GM19455 (cell line): ENCODE measurements around the gene PRDX1.
"Not testable (repeated sequence)": the region's sequence is repeated elsewhere in the genome, so short reads cannot be mapped to it uniquely, and the experiment has no call there.

Experiments
- ATAC-seq: cut with Tn5 transposase; IDR thresholded peaks from one replicate; pipeline ENCODE4 v1.9.1; 2021; ENCODE audit not compliant: unreplicated experiment

The PRDX1 gene

GRCh38 chr1:45507195-45507594, 14.5 kb downstream of the PRDX1 start:
- ATAC-seq = no peak

GRCh38 chr1:45503462-45504360, 18.0 kb downstream of the PRDX1 start:
- ATAC-seq = no peak

DNA sequence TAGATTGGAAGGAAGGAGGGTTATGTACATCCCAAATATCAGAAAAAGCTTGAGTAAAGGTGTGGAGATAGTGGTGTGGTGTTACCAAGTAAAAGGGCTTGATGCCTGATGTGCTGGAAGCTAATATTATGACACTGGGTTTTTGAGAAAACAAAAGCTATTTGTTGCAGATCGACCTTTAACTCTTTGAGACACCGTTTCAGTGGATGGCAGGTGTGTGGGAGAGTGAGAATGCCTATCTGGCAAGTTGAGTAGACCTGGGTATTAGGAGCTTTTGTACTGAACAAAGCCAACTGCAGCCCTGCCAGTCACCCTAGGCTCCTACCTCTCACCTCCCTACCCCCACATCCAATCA, 20.2 kb downstream of the PRDX1 start:
- no peak for ATAC-seq

DNA sequence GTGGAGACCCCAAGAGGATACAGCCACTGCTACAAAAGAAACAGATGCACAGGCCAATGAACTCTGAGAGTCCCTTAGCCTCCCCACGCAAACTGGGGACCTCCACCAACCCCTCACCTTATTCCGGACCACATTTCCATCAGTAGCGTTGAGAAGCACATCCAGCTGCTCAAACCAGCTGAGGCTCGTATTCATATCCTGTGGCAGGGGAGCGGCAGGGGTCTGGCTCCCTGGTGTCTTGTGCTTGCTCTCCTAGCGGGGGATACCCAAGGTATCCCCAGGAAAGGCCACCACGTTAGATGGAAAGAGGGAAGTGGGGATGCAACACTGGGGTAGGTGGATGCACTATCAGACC, 22.3 kb downstream of the PRDX1 start:
- no peak for ATAC-seq

- ATAC-seq = no peak
Observed at GRCh38 chr1:45498279-45498678, 23.4 kb downstream of the PRDX1 start.

GRCh38 chr1:45493116-45493697, 28.5 kb downstream of the PRDX1 start:
- ATAC-seq = no peak

- no peak for ATAC-seq
Observed at GRCh38 chr1:45492691-45493090, 29.0 kb downstream of the PRDX1 start.

DNA sequence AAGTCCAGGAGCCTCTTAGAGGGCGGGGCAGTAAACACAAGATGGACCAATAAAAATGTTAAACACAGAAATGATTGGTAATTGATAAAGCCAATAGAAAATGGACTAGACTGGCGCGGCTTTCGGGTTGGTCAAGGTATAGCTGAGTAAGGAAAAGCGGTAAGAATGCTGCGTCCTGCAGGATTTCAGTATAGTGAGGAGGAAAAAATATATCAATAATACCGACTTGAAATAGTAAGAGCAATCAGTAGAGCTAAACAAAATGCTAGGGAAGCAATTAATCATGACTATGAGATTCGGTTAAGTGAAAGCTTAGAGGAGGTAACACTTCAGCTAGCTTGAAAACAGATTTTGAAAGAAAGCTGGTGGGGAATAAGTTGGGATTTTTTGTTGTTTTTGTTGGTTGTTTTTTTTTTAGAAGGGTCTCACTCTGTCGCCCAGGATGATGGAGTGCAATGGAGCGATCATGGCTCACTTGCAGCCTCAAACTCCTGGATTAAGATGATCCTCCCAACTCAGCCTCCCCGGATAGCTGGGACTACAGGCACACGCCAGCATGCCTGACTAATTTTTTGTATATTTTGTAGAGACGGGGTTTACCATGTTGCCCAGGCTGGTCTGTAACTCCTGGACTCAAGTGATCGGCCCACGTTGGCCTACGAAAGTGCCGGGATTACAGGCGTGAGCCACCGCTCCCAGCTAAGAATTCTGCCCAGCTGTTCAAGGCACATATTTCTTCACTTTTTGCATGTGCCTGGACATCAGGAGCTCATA, 30.0 kb downstream of the PRDX1 start:
- ATAC-seq = no peak

DNA sequence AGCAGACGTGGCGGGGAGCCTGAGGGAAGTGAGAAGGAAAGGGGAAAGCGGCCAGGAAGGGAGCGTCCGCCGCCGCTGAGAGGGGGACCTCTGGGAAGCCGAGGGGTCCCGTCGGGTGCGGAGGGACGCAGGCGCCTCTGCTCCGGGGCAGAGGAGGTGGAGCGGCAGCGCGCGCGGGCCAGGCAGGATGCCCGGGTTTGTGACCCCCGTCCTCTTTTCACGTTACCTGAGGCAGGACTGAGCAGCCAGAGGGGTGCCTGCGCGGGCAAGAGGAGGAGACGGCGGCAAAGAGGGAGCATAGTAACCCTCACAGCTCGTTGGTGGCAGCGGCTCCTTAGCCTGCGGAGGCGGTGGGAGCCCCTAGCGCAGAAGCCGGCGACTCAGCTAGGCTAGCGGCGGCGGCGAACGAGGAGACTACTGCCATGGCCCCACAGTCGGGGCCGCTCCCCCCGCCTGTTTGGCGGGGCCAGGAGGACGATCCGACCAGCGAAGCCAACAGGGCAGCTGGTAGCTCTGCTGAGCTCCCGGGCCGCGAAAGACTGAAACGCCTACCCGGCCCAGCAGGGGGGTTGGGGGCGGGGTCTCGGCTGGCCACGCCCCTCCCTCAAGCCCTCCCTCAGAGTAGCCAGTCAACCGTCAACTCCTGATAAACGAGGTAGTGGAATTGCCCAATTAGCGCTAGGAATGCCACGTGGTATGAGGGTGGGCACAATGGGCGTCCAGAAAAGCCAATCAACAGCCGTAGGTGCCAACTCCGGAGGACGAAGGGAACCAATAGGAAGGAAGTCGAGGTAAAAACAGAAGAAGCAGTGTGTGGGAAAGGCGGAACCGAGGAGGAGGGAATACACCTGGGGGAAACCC, 30.8 kb downstream of the PRDX1 start, which contains the start of gene TESK2:
Gene TESK2 (minus strand): TSS at position 538 of the 861 bp plus-strand sequence. CDS start 33,378 bp downstream, outside the sequence.
- peak; percentile 90 for ATAC-seq

DNA sequence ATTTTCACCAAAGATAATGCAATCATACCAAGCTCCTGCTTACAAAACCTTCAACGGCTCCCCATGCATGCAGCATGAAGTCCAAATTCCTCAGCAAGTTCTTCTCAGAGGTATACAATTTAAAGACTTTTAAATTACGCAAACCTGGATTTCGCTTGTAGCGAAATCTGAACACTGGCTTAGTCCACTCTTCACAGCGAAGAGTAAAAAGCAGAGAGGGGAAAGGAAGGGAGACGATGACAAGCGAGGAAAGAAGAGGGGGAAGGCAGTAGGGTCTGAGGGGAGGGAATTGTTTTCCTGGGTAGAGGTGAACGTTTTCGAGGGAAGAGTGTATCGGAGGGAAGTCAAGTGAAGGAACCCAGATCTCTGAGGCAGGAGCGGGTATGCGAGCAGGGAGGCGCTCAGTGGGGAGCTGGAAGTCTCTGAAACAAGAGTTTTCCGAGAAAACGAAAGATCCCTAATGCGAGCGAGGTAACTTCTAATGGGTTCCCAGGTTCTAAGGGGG, 31.5 kb downstream of the PRDX1 start:
- no peak for ATAC-seq

GRCh38 chr1:45489379-45489778, 32.3 kb downstream of the PRDX1 start:
- ATAC-seq = not testable (repeated sequence)

DNA sequence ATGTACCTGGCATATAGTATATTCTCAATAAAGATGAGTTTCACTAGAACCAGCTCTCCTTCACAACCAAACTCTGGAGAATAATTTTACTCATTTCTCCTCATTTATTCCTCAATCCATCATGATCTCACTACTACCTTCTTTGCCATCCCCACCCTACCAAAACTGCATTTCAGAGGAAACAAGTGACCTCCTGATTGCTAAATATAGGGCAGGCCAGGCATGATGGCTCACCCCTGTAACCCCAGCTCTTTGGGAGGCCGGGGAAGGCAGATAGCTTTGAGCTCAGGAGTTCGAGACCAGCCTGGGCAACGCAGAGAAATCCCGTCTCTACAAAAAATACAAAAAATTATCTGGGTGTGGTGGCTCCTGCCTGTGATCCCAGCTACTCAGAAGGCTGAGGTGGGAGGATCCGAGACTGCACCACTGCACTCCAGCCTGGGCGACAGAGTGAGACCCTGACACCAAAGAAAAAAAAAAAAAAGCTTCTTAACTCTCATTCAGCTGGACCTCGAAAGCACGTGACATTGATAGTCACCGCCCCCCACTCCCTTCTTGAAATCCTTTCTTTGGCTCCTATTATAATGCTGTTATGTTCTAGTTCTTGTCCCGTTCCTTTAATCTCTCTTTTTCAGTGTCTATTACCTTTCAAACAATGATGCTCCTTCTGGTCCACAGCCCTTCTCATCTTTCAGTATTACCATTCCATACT, 32.9 kb downstream of the PRDX1 start:
- ATAC-seq = no peak

GRCh38 chr1:45485949-45486348, 35.7 kb downstream of the PRDX1 start:
- ATAC-seq = no peak

GRCh38 chr1:45479039-45479748, 42.5 kb downstream of the PRDX1 start:
- ATAC-seq = no peak

GRCh38 chr1:45478121-45478814, 43.4 kb downstream of the PRDX1 start:
- ATAC-seq = no peak

DNA sequence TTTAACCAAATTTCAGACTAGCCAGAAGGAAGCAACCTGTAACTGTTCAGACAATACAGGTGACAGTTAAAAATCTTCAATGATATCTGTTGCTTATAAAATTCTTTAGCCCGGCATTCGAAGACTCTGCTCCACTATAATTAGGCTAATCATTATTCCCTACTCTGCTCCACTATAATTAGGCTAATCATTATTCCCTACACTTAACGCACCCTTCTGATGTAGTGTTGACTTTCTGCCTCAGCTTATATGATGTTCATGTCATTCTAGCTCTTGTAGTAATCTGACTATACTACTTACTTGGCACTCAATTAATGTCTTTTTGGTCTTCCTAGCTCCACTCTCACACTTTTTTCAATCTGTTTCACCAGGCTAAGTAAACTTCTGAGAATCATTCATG, 44.0 kb downstream of the PRDX1 start:
- ATAC-seq = no peak

- ATAC-seq = not testable (repeated sequence)
Observed at GRCh38 chr1:45474194-45474593, 47.5 kb downstream of the PRDX1 start.

DNA sequence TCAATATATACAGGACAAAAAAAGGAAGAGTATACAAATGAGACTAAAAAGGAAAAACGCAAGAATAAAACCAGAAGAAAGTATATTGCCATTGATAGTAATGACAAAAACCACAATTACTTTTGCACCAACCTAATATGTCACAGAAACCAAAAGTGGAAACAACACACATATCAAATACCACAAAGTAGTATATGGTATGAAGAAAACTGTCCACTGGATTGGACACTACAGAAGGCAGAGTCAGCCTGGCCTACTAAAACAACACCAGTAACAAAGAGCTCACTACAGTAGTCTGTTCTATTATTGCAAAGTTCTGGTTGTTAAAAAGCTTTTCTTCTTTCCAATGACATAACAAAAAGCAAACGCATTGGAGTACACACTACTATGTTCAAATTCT, 48.4 kb downstream of the PRDX1 start:
- no peak for ATAC-seq

DNA sequence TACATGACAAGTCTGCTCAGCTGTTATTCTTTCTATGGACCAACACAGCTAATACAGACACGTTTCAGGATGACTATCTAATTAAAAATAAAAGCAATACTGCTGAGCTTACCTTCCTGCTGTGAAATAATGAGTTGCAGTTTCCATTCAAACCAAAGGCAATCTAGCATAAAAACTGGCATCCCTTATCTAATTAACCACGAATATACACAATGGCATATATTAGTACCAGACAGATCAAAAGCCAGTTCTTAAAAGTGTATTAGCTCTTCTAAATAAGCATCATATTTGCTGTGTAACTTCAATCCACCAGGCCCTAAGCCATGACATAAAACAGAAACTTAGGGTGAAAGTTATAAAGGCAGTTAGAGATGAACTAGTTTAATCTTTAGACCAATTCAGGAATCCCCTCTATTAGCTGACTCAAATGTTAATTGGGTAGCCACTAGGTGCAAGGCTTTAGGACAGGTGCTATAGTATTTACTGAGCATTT, 51.3 kb downstream of the PRDX1 start:
- ATAC-seq = no peak
